ENCODE data around the gene CHRNA3.

DNA sequence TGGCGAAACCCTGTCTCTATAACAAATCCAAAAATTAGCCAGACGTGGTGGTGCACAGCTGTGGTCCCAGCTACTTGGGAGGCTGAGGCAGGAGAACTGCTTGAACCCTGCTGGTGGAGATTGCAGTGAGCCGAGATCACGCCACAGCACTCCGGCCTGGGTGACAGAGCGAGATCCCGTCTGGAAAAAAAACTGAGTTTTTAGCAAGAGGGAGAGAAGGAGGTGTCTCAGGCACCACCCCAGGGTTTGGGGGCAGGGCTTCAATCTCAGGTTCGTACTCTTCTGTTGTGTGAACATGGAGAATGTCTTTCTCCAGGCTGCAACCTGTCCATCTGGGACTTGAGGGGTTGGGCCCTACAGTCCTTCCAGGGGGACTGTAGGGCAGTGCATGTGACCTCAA is 2.7 kb downstream of the CHRNA3 start:
- TF ChIP-seq, protein P1, sequence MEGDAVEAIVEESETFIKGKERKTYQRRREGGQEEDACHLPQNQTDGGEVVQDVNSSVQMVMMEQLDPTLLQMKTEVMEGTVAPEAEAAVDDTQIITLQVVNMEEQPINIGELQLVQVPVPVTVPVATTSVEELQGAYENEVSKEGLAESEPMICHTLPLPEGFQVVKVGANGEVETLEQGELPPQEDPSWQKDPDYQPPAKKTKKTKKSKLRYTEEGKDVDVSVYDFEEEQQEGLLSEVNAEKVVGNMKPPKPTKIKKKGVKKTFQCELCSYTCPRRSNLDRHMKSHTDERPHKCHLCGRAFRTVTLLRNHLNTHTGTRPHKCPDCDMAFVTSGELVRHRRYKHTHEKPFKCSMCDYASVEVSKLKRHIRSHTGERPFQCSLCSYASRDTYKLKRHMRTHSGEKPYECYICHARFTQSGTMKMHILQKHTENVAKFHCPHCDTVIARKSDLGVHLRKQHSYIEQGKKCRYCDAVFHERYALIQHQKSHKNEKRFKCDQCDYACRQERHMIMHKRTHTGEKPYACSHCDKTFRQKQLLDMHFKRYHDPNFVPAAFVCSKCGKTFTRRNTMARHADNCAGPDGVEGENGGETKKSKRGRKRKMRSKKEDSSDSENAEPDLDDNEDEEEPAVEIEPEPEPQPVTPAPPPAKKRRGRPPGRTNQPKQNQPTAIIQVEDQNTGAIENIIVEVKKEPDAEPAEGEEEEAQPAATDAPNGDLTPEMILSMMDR (optimal IDR thresholded peaks at IDR 0.05 in 1 of 3, IDR thresholded peaks at IDR 0.05 in 1 of 3, conservative IDR thresholded peaks at IDR 0.05 in 1 of 3; ENCODE audit: extremely low read depth in 1 of 3, insufficient read depth in 2 of 3, low read length in 3 of 3) = no peak
- no peak for TF ChIP-seq EZH2 (IDR thresholded peaks at IDR 0.05; ENCODE audit: low read length)

Measured in keratinocyte (primary cell).